ENCODE measurements around the gene ROR2. TPM values are rescaled to one million over a fixed set of nuclear protein-coding genes. Genes with fewer than 3 reads are reported as not detected.

Gene ROR2
- total and polyA plus RNA-seq, 2 experiments from 2014 or later, result 8.1 to 18.8 TPM

DNA sequence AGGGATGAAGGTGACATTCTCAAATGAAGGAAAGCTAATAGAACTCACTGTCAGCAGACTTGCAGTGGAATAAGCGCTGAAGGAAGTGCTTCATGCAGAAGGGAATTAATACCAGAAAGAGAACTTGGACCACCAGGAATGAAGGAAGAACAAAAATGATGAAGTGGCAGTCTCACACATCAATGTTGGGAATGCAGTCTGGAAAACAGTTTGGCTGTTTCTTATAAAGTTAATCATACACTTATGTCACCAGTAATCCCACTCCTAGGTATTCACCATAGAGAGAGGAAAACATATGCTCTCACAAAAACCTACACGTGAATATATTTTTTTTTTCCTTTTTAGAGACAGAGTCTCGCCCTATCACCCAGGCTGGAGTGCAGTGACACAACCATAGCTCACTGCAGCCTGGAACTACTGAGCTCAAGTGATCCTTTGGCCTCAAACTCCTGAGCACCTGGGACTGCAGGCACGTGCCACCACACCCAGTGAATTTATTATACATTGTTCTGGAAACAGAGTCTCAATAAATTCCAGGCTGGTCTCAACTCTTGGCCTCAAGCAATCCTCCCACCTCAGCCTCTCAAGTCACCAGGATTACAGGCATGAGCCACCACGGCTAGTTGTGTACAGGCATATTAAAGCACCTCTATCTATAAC lies 81.2 kb downstream of the ROR2 start:
- Mint-ChIP-seq H3K36me3 (ENCODE audit: low read depth) (no peaks in the 10 kb centered on the region), H3K27ac (no peak overlapping the region), H3K4me3 (no peak overlapping the region), H3K27me3 (ENCODE audit: insufficient read depth, low read depth, poor library complexity) (no peaks in the 10 kb centered on the region), H3K4me1 (peaks cover 6% of the 10 kb centered on the region), H3K9me3 (no peaks in the 10 kb centered on the region)
- Histone ChIP-seq H3K4me2 (no peak overlapping the region), H4K20me1 (replicated peaks; ENCODE audit: insufficient read depth) (no peaks in the 10 kb centered on the region), H3K27me3 (ENCODE audit: insufficient read depth) (no peaks in the 10 kb centered on the region), H3K4me1 (ENCODE audit: insufficient read depth) (no peaks in the 10 kb centered on the region), H2AFZ (no peak overlapping the region), H3K4me3 (no peak overlapping the region), H3K9me2 (ENCODE audit: insufficient read depth) (no peaks in the 10 kb centered on the region), H3K79me2 (replicated peaks; ENCODE audit: insufficient read depth) (no peaks in the 10 kb centered on the region), H3K27ac (ENCODE audit: low read depth) (no peak overlapping the region), H3K36me3 (ENCODE audit: insufficient read depth) (no peaks in the 10 kb centered on the region), H3F3A (replicated peaks; ENCODE audit: low read depth) (no peaks in the 10 kb centered on the region)
- TF ChIP-seq EZH2phosphoT487 (IDR thresholded peaks at IDR 0.05; ENCODE audit: unreplicated experiment) (no peak), POLR2AphosphoS5 (IDR thresholded peaks at IDR 0.05; ENCODE audit: low read depth) (no peak), ZNF331 (CRISPR knock-in tag; IDR thresholded peaks at IDR 0.05; ENCODE audit: low read depth) (no peak), EZH2 (IDR thresholded peaks at IDR 0.05; ENCODE audit: low read depth, unreplicated experiment) (no peak), CREB1 (CRISPR knock-in tag; IDR thresholded peaks at IDR 0.05; ENCODE audit: low read depth) (no peak), STAT1 (IDR thresholded peaks at IDR 0.05; ENCODE audit: unreplicated experiment) (no peak), ZNF114 (CRISPR knock-in tag; IDR thresholded peaks at IDR 0.05) (no peak), NANOG (IDR thresholded peaks at IDR 0.05; ENCODE audit: borderline replicate concordance) (no peak), JUNB (IDR thresholded peaks at IDR 0.05; ENCODE audit: unreplicated experiment) (no peak)
- TF ChIP-seq, protein P1, sequence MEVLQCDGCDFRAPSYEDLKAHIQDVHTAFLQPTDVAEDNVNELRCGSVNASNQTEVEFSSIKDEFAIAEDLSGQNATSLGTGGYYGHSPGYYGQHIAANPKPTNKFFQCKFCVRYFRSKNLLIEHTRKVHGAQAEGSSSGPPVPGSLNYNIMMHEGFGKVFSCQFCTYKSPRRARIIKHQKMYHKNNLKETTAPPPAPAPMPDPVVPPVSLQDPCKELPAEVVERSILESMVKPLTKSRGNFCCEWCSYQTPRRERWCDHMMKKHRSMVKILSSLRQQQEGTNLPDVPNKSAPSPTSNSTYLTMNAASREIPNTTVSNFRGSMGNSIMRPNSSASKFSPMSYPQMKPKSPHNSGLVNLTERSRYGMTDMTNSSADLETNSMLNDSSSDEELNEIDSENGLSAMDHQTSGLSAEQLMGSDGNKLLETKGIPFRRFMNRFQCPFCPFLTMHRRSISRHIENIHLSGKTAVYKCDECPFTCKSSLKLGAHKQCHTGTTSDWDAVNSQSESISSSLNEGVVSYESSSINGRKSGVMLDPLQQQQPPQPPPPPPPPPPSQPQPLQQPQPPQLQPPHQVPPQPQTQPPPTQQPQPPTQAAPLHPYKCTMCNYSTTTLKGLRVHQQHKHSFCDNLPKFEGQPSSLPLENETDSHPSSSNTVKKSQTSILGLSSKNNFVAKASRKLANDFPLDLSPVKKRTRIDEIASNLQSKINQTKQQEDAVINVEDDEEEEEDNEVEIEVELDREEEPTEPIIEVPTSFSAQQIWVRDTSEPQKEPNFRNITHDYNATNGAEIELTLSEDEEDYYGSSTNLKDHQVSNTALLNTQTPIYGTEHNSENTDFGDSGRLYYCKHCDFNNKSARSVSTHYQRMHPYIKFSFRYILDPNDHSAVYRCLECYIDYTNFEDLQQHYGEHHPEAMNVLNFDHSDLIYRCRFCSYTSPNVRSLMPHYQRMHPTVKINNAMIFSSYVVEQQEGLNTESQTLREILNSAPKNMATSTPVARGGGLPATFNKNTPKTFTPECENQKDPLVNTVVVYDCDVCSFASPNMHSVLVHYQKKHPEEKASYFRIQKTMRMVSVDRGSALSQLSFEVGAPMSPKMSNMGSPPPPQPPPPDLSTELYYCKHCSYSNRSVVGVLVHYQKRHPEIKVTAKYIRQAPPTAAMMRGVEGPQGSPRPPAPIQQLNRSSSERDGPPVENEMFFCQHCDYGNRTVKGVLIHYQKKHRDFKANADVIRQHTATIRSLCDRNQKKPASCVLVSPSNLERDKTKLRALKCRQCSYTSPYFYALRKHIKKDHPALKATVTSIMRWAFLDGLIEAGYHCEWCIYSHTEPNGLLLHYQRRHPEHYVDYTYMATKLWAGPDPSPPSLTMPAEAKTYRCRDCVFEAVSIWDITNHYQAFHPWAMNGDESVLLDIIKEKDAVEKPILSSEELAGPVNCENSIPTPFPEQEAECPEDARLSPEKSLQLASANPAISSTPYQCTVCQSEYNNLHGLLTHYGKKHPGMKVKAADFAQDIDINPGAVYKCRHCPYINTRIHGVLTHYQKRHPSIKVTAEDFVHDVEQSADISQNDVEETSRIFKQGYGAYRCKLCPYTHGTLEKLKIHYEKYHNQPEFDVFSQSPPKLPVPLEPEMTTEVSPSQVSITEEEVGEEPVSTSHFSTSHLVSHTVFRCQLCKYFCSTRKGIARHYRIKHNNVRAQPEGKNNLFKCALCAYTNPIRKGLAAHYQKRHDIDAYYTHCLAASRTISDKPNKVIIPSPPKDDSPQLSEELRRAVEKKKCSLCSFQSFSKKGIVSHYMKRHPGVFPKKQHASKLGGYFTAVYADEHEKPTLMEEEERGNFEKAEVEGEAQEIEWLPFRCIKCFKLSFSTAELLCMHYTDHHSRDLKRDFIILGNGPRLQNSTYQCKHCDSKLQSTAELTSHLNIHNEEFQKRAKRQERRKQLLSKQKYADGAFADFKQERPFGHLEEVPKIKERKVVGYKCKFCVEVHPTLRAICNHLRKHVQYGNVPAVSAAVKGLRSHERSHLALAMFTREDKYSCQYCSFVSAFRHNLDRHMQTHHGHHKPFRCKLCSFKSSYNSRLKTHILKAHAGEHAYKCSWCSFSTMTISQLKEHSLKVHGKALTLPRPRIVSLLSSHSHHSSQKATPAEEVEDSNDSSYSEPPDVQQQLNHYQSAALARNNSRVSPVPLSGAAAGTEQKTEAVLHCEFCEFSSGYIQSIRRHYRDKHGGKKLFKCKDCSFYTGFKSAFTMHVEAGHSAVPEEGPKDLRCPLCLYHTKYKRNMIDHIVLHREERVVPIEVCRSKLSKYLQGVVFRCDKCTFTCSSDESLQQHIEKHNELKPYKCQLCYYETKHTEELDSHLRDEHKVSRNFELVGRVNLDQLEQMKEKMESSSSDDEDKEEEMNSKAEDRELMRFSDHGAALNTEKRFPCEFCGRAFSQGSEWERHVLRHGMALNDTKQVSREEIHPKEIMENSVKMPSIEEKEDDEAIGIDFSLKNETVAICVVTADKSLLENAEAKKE (CRISPR knock-in tag; IDR thresholded peaks at IDR 0.05), result no peak
- TF ChIP-seq, protein P2, sequence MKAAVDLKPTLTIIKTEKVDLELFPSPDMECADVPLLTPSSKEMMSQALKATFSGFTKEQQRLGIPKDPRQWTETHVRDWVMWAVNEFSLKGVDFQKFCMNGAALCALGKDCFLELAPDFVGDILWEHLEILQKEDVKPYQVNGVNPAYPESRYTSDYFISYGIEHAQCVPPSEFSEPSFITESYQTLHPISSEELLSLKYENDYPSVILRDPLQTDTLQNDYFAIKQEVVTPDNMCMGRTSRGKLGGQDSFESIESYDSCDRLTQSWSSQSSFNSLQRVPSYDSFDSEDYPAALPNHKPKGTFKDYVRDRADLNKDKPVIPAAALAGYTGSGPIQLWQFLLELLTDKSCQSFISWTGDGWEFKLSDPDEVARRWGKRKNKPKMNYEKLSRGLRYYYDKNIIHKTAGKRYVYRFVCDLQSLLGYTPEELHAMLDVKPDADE (IDR thresholded peaks at IDR 0.05), result no peak
- TF ChIP-seq, protein P3, sequence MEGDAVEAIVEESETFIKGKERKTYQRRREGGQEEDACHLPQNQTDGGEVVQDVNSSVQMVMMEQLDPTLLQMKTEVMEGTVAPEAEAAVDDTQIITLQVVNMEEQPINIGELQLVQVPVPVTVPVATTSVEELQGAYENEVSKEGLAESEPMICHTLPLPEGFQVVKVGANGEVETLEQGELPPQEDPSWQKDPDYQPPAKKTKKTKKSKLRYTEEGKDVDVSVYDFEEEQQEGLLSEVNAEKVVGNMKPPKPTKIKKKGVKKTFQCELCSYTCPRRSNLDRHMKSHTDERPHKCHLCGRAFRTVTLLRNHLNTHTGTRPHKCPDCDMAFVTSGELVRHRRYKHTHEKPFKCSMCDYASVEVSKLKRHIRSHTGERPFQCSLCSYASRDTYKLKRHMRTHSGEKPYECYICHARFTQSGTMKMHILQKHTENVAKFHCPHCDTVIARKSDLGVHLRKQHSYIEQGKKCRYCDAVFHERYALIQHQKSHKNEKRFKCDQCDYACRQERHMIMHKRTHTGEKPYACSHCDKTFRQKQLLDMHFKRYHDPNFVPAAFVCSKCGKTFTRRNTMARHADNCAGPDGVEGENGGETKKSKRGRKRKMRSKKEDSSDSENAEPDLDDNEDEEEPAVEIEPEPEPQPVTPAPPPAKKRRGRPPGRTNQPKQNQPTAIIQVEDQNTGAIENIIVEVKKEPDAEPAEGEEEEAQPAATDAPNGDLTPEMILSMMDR (conservative IDR thresholded peaks at IDR 0.05; ENCODE audit: low read depth in 2 of 2), result no peak
- TF ChIP-seq, protein P4, sequence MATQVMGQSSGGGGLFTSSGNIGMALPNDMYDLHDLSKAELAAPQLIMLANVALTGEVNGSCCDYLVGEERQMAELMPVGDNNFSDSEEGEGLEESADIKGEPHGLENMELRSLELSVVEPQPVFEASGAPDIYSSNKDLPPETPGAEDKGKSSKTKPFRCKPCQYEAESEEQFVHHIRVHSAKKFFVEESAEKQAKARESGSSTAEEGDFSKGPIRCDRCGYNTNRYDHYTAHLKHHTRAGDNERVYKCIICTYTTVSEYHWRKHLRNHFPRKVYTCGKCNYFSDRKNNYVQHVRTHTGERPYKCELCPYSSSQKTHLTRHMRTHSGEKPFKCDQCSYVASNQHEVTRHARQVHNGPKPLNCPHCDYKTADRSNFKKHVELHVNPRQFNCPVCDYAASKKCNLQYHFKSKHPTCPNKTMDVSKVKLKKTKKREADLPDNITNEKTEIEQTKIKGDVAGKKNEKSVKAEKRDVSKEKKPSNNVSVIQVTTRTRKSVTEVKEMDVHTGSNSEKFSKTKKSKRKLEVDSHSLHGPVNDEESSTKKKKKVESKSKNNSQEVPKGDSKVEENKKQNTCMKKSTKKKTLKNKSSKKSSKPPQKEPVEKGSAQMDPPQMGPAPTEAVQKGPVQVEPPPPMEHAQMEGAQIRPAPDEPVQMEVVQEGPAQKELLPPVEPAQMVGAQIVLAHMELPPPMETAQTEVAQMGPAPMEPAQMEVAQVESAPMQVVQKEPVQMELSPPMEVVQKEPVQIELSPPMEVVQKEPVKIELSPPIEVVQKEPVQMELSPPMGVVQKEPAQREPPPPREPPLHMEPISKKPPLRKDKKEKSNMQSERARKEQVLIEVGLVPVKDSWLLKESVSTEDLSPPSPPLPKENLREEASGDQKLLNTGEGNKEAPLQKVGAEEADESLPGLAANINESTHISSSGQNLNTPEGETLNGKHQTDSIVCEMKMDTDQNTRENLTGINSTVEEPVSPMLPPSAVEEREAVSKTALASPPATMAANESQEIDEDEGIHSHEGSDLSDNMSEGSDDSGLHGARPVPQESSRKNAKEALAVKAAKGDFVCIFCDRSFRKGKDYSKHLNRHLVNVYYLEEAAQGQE (IDR thresholded peaks at IDR 0.05; ENCODE audit: unreplicated experiment), result no peak
- DNase-seq (ENCODE audit: low spot score), result no peak
- ATAC-seq, result no peak

Data from GM23338 (cell line).